Right atrium auricular region (tissue), 2 donors: Measurements from ENCODE around the gene PDE9A. TPM values are rescaled to one million over a fixed set of nuclear protein-coding genes. Genes with fewer than 3 reads are reported as not detected.

Source experiments
- DNase-seq: peaks from one replicate; pipeline ENCODE4 v3.0.0-alpha.2; 2019; ENCODE audit warnings: low spot score
- H3K27ac ChIP-seq, 2 donors: fragments of 200-600 bp; sonication (generic); 1 replicate in 1 of 2; 2 replicates in 1 of 2; pipeline ENCODE4 v1.5.1; 2016 to 2019
- H3K27me3 ChIP-seq, 2 donors: fragments of 200-600 bp; sonication (generic); one replicate each; pipeline versions ENCODE4 v1.5.1 to v1.6.0; 2017 to 2019
- H3K36me3 ChIP-seq: fragments of 200-600 bp; sonication (generic); one replicate; pipeline ENCODE4 v1.5.1; 2016
- H3K4me1 ChIP-seq, 2 donors: fragments of 200-600 bp; sonication (generic); one replicate each; pipeline versions ENCODE4 v1.5.1 to v1.6.0; 2017 to 2019
- H3K4me3 ChIP-seq, 2 donors: fragments of 200-600 bp; sonication (generic); 1 replicate in 1 of 2; 2 replicates in 1 of 2; pipeline ENCODE4 v1.5.1; 2017 to 2019; ENCODE audit warnings: mild to moderate bottlenecking in 1 of 2, moderate library complexity in 1 of 2
- H3K9me3 ChIP-seq, 2 donors: fragments of 200-600 bp; sonication (generic); one replicate each; pipeline ENCODE4 v1.5.1; 2019
- total RNA-seq, 2 donors: library from RNA; depleted of rRNA; stranded (reverse); fragments of >200 nt; gene quantifications; one replicate each; pipeline ENCODE4 v1.1.0, GENCODE V29; 2016
- TF ChIP-seq, protein P1 (sequence below), 2 donors: fragments of 200-600 bp; sonication (generic); IDR thresholded peaks; one replicate each; pipeline ENCODE4 v1.5.1; 2019; ENCODE audit warnings: antibody characterized with exemption in 2 of 2

Gene PDE9A
- total RNA-seq, 2 donors from 2014 or later, result 1.1 to 2.0 TPM

DNA sequence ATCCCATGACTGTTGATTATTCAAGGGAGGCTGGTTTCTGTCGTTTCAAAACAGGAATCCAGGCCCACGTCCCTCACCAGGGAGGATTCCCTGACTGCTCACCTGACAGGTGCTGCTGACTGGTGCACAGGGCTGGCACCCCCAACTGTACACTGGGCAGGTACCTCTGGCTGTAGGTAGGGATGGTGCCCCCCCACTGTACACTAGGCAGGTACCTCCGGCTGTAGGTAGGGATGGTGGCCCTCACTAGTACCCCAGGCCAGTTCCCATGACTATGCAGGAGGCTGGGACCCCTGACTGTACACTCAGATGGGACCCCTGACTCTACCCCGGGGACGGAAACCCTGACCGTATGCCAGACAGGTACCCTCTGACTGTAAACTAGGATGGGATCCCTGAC is 33.6 kb upstream of the PDE9A start:
- TF ChIP-seq, protein P1, sequence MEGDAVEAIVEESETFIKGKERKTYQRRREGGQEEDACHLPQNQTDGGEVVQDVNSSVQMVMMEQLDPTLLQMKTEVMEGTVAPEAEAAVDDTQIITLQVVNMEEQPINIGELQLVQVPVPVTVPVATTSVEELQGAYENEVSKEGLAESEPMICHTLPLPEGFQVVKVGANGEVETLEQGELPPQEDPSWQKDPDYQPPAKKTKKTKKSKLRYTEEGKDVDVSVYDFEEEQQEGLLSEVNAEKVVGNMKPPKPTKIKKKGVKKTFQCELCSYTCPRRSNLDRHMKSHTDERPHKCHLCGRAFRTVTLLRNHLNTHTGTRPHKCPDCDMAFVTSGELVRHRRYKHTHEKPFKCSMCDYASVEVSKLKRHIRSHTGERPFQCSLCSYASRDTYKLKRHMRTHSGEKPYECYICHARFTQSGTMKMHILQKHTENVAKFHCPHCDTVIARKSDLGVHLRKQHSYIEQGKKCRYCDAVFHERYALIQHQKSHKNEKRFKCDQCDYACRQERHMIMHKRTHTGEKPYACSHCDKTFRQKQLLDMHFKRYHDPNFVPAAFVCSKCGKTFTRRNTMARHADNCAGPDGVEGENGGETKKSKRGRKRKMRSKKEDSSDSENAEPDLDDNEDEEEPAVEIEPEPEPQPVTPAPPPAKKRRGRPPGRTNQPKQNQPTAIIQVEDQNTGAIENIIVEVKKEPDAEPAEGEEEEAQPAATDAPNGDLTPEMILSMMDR (IDR thresholded peaks at IDR 0.05), result no peak
- no peak overlapping the region for H3K4me3 ChIP-seq
- H3K4me1 ChIP-seq, result no peaks in the 10 kb centered on the region
- no peak overlapping the region for H3K27ac ChIP-seq
- H3K9me3 ChIP-seq, result no peaks in the 10 kb centered on the region
- no peaks in the 10 kb centered on the region for H3K36me3 ChIP-seq
- DNase-seq, result no peak
- H3K27me3 ChIP-seq, result no peaks in the 10 kb centered on the region

DNA sequence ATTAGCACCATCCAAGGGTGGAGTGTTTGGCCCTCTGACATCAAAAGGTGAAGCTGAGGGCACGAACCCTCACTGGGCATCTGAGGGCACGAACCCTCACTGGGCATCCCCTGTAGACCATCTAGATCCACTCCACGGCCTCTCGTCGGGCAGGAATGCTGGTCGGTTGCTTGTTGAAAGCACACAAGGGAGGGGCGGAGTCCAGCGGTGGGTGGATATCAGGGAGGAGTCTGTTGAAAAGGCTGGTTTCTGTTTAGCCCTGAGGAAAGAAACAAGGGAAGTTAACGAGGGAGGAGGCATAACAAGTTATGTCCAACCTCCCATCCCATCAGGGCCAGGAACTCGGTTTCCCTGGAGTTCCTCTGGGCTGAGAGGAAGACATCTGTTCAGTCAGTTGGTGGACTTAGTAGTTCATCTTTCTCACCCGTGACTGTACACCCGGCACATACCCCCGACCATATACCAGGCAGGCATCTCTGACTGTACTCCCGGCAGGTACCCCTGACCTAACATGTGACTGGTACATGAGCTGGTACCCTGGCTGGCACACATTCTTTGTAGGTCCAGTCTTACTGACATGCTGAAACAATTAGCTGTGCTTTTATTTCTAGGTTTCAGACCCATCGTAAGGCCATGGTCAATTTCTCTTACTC is 32.1 kb upstream of the PDE9A start:
- no peak overlapping the region for H3K4me3 ChIP-seq
- H3K9me3 ChIP-seq, result no peaks in the 10 kb centered on the region
- no peaks in the 10 kb centered on the region for H3K36me3 ChIP-seq
- no peaks in the 10 kb centered on the region for H3K4me1 ChIP-seq
- TF ChIP-seq, protein P1 (IDR thresholded peaks at IDR 0.05), result no peak
- DNase-seq, result no peak
- H3K27me3 ChIP-seq, result no peaks in the 10 kb centered on the region
- H3K27ac ChIP-seq, result no peak overlapping the region

DNA sequence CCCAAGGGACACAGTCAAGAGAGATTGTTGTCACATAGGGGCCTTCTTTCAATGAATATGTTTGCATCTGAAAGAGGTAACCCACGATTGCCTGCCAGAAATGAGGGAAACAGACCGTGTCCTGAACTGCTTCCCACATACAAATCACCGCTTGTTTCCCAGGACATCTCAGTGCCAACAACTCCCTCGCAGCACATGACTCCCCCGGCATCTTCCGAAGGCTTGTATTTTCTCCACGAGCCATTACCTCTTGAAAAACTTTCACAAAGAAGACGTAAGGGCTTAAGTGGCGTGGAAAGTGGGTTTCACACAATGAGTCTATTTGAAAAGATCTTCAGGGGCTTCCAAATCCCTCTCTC is 31.6 kb upstream of the PDE9A start:
- no peaks in the 10 kb centered on the region for H3K36me3 ChIP-seq
- no peaks in the 10 kb centered on the region for H3K27me3 ChIP-seq
- no peak overlapping the region for H3K4me3 ChIP-seq
- no peaks in the 10 kb centered on the region for H3K9me3 ChIP-seq
- H3K4me1 ChIP-seq, result no peaks in the 10 kb centered on the region
- no peak overlapping the region for H3K27ac ChIP-seq
- TF ChIP-seq, protein P1 (IDR thresholded peaks at IDR 0.05), result no peak
- DNase-seq, result no peak

DNA sequence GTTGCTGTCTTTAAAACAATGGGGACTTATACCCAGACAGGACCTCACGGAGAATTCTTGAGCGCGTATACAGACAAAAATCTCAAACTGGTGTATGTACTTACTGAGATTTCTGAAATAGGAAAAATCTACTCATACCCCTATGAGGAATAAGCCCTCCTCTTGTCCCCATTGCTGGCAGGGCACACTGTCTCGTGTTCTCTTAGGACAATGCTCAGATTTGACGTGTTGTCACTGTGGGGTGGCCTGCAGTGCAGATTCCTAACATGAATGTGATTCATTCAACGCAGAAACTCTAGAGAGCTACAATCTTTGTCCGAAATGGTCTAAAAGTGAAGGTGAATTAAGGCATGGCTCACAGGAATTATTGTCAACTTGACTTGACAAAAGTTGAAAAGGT is 31.1 kb upstream of the PDE9A start:
- Histone ChIP-seq H3K27ac (no peak overlapping the region), H3K4me1 (peaks cover 0 to 2% of the 10 kb centered on the region in 2 donors), H3K36me3 (no peaks in the 10 kb centered on the region), H3K27me3 (no peaks in the 10 kb centered on the region), H3K9me3 (no peaks in the 10 kb centered on the region), H3K4me3 (no peak overlapping the region)
- DNase-seq, result no peak
- TF ChIP-seq, protein P1 (IDR thresholded peaks at IDR 0.05), result no peak

DNA sequence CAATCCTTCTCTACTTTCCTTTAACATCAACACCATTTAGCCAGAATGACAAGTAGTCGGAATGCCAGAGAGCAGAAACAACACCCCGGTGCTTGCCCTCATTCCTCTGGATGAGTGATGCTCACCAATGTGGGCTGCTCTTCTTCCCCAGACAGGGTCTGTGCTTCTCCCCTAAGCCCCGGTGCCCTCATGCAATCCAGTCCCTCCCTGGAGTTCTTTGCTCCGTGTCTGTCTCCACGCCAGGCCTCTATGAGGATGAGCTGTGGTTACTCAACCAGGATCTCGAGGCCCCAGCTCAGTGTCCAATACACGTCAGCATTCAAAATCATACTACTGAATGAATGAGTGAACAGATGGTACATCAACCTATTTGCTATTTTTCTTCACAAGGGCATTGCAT is 29.7 kb upstream of the PDE9A start:
- no peak for DNase-seq
- TF ChIP-seq, protein P1 (IDR thresholded peaks at IDR 0.05), result no peak
- Histone ChIP-seq H3K4me3 (no peak overlapping the region), H3K9me3 (no peaks in the 10 kb centered on the region), H3K27ac (no peak overlapping the region), H3K4me1 (peaks cover 0 to 6% of the 10 kb centered on the region in 2 donors), H3K27me3 (no peaks in the 10 kb centered on the region), H3K36me3 (no peaks in the 10 kb centered on the region)
